ENCODE measurements around the gene MGAT4D. TPM values are rescaled to one million over a fixed set of nuclear protein-coding genes. Genes with fewer than 3 reads are reported as not detected.
A peak's percentile ranks its signal among the peaks of the same experiment; 100 is the strongest.
"Not testable (repeated sequence)": the region's sequence is repeated elsewhere in the genome, so short reads cannot be mapped to it uniquely, and the experiment has no call there.

MGAT4D gene
- total RNA-seq, 1 donor from 2014 or later, result not detected

GRCh38 chr4:140448162-140448561, 49.9 kb downstream of the MGAT4D start:
- no peaks in the 10 kb centered on the region for H3K4me1 ChIP-seq (ENCODE audit: control insufficient read depth in 3 of 3, insufficient read depth in 3 of 3, low read length in 3 of 3)
- no peaks in the 10 kb centered on the region for H3K36me3 ChIP-seq (ENCODE audit: control insufficient read depth in 3 of 3, insufficient read depth in 3 of 3, low read length in 3 of 3)
- no peaks in the 10 kb centered on the region for H3K27me3 ChIP-seq (ENCODE audit: control insufficient read depth in 3 of 3, insufficient read depth in 3 of 3, low read length in 3 of 3)
- H3K9ac ChIP-seq (ENCODE audit: low read depth in 1 of 3, low read length in 3 of 3), result no peak overlapping the region
- no peak overlapping the region for H3K27ac ChIP-seq (ENCODE audit: low read depth, low read length)
- H3K4me3 ChIP-seq (ENCODE audit: low read length in 3 of 3), result no peak overlapping the region
- H3K9me3 ChIP-seq (ENCODE audit: control insufficient read depth in 3 of 3, low read length in 3 of 3), result no peaks in the 10 kb centered on the region

GRCh38 chr4:140444347-140444746, 53.7 kb downstream of the MGAT4D start:
- H3K4me3 ChIP-seq (ENCODE audit: low read length in 3 of 3); H3K36me3 ChIP-seq (ENCODE audit: control insufficient read depth in 3 of 3, insufficient read depth in 3 of 3, low read length in 3 of 3); H3K9ac ChIP-seq (ENCODE audit: low read depth in 1 of 3, low read length in 3 of 3); H3K4me1 ChIP-seq (ENCODE audit: control insufficient read depth in 3 of 3, insufficient read depth in 3 of 3, low read length in 3 of 3); H3K27me3 ChIP-seq (ENCODE audit: control insufficient read depth in 3 of 3, insufficient read depth in 3 of 3, low read length in 3 of 3); H3K9me3 ChIP-seq (ENCODE audit: control insufficient read depth in 3 of 3, low read length in 3 of 3); H3K27ac ChIP-seq (ENCODE audit: low read depth, low read length): not testable (repeated sequence)

- no peak overlapping the region for H3K4me3 ChIP-seq (ENCODE audit: low read length in 3 of 3)
- no peaks in the 10 kb centered on the region for H3K27me3 ChIP-seq (ENCODE audit: control insufficient read depth in 3 of 3, insufficient read depth in 3 of 3, low read length in 3 of 3)
- no peak overlapping the region for H3K9ac ChIP-seq (ENCODE audit: low read depth in 1 of 3, low read length in 3 of 3)
- H3K27ac ChIP-seq (ENCODE audit: low read depth, low read length), result no peak overlapping the region
- H3K36me3 ChIP-seq (ENCODE audit: control insufficient read depth in 3 of 3, insufficient read depth in 3 of 3, low read length in 3 of 3), result no peaks in the 10 kb centered on the region
- no peaks in the 10 kb centered on the region for H3K4me1 ChIP-seq (ENCODE audit: control insufficient read depth in 3 of 3, insufficient read depth in 3 of 3, low read length in 3 of 3)
- no peaks in the 10 kb centered on the region for H3K9me3 ChIP-seq (ENCODE audit: control insufficient read depth in 3 of 3, low read length in 3 of 3)
Observed at GRCh38 chr4:140439644-140440142, 58.4 kb downstream of the MGAT4D start.

GRCh38 chr4:140427919-140428471, 70.1 kb downstream of the MGAT4D start:
- no peaks in the 10 kb centered on the region for H3K9me3 ChIP-seq (ENCODE audit: control insufficient read depth in 3 of 3, low read length in 3 of 3)
- H3K27me3 ChIP-seq (ENCODE audit: control insufficient read depth in 3 of 3, insufficient read depth in 3 of 3, low read length in 3 of 3), result peaks cover 0 to 15% (median 0%) of the 10 kb centered on the region in 3 donors
- peaks cover 3 to 11% (median 5%) of the 10 kb centered on the region in 3 donors for H3K4me1 ChIP-seq (ENCODE audit: control insufficient read depth in 3 of 3, insufficient read depth in 3 of 3, low read length in 3 of 3)
- no peaks in the 10 kb centered on the region for H3K36me3 ChIP-seq (ENCODE audit: control insufficient read depth in 3 of 3, insufficient read depth in 3 of 3, low read length in 3 of 3)
- peak overlapping the region; percentile 80 to 94 (median 87) for H3K4me3 ChIP-seq (ENCODE audit: low read length in 3 of 3)
- peak overlapping the region; percentile 43 to 77 (median 45) for H3K9ac ChIP-seq (ENCODE audit: low read depth in 1 of 3, low read length in 3 of 3)
- no peak overlapping the region for H3K27ac ChIP-seq (ENCODE audit: low read depth, low read length)

GRCh38 chr4:140427106-140427918, 70.8 kb downstream of the MGAT4D start, which contains the start of gene CLGN:
TSS of gene CLGN (minus strand) at chr4:140427648. CDS start at chr4:140413078, 14,570 bp downstream.
- H3K4me1 ChIP-seq (ENCODE audit: control insufficient read depth in 3 of 3, insufficient read depth in 3 of 3, low read length in 3 of 3), result peaks cover 3 to 11% (median 5%) of the 10 kb centered on the region in 3 donors
- no peak within 1 kb of the TSS for H3K27ac ChIP-seq (ENCODE audit: low read depth, low read length)
- no peaks in the 10 kb centered on the region for H3K9me3 ChIP-seq (ENCODE audit: control insufficient read depth in 3 of 3, low read length in 3 of 3)

GRCh38 chr4:140426610-140427105, 71.4 kb downstream of the MGAT4D start:
- Histone ChIP-seq H3K4me3 (ENCODE audit: low read length in 3 of 3) (peak overlapping the region; percentile 80 to 94 (median 87)), H3K9ac (ENCODE audit: low read depth in 1 of 3, low read length in 3 of 3) (peak overlapping the region; percentile 43 to 77 (median 61)), H3K9me3 (ENCODE audit: control insufficient read depth in 3 of 3, low read length in 3 of 3) (no peaks in the 10 kb centered on the region), H3K36me3 (ENCODE audit: control insufficient read depth in 3 of 3, insufficient read depth in 3 of 3, low read length in 3 of 3) (no peaks in the 10 kb centered on the region), H3K27ac (ENCODE audit: low read depth, low read length) (no peak overlapping the region), H3K4me1 (ENCODE audit: control insufficient read depth in 3 of 3, insufficient read depth in 3 of 3, low read length in 3 of 3) (peaks cover 3 to 11% (median 5%) of the 10 kb centered on the region in 3 donors), H3K27me3 (ENCODE audit: control insufficient read depth in 3 of 3, insufficient read depth in 3 of 3, low read length in 3 of 3) (peaks cover 0 to 15% (median 0%) of the 10 kb centered on the region in 3 donors)

More at GRCh38 chr4:140427106-140427918, 70.8 kb downstream of the MGAT4D start, which contains the start of gene CLGN:
- no peaks in the 10 kb centered on the region for H3K36me3 ChIP-seq (ENCODE audit: control insufficient read depth in 3 of 3, insufficient read depth in 3 of 3, low read length in 3 of 3)
- peaks cover 0 to 15% (median 0%) of the 10 kb centered on the region in 3 donors for H3K27me3 ChIP-seq (ENCODE audit: control insufficient read depth in 3 of 3, insufficient read depth in 3 of 3, low read length in 3 of 3)
- peak within 1 kb of the TSS; percentile 80 to 94 (median 87) for H3K4me3 ChIP-seq (ENCODE audit: low read length in 3 of 3)
- peak within 1 kb of the TSS; percentile 43 to 77 (median 61) for H3K9ac ChIP-seq (ENCODE audit: low read depth in 1 of 3, low read length in 3 of 3)

- H3K36me3 ChIP-seq (ENCODE audit: control insufficient read depth in 3 of 3, insufficient read depth in 3 of 3, low read length in 3 of 3), result no peaks in the 10 kb centered on the region
- no peak overlapping the region for H3K27ac ChIP-seq (ENCODE audit: low read depth, low read length)
- no peaks in the 10 kb centered on the region for H3K9me3 ChIP-seq (ENCODE audit: control insufficient read depth in 3 of 3, low read length in 3 of 3)
- no peak overlapping the region for H3K9ac ChIP-seq (ENCODE audit: low read depth in 1 of 3, low read length in 3 of 3)
- H3K27me3 ChIP-seq (ENCODE audit: control insufficient read depth in 3 of 3, insufficient read depth in 3 of 3, low read length in 3 of 3), result peaks cover 0 to 15% (median 0%) of the 10 kb centered on the region in 3 donors
- H3K4me3 ChIP-seq (ENCODE audit: low read length in 3 of 3), result no peak overlapping the region
- peaks cover 3 to 11% (median 5%) of the 10 kb centered on the region in 3 donors for H3K4me1 ChIP-seq (ENCODE audit: control insufficient read depth in 3 of 3, insufficient read depth in 3 of 3, low read length in 3 of 3)
Observed at GRCh38 chr4:140423106-140423505, 75.0 kb downstream of the MGAT4D start.

GRCh38 chr4:140413130-140413969, 84.7 kb downstream of the MGAT4D start:
- not testable (repeated sequence) for H3K4me1 ChIP-seq (ENCODE audit: control insufficient read depth in 3 of 3, insufficient read depth in 3 of 3, low read length in 3 of 3); H3K27ac ChIP-seq (ENCODE audit: low read depth, low read length); H3K9ac ChIP-seq (ENCODE audit: low read depth in 1 of 3, low read length in 3 of 3)

GRCh38 chr4:140408974-140409373, 89.1 kb downstream of the MGAT4D start:
- no peak overlapping the region for H3K4me3 ChIP-seq (ENCODE audit: low read length in 3 of 3)
- H3K9me3 ChIP-seq (ENCODE audit: control insufficient read depth in 3 of 3, low read length in 3 of 3), result no peaks in the 10 kb centered on the region
- no peak overlapping the region for H3K9ac ChIP-seq (ENCODE audit: low read depth in 1 of 3, low read length in 3 of 3)
- no peak overlapping the region for H3K27ac ChIP-seq (ENCODE audit: low read depth, low read length)
- H3K27me3 ChIP-seq (ENCODE audit: control insufficient read depth in 3 of 3, insufficient read depth in 3 of 3, low read length in 3 of 3), result no peaks in the 10 kb centered on the region
- H3K4me1 ChIP-seq (ENCODE audit: control insufficient read depth in 3 of 3, insufficient read depth in 3 of 3, low read length in 3 of 3), result no peaks in the 10 kb centered on the region
- H3K36me3 ChIP-seq (ENCODE audit: control insufficient read depth in 3 of 3, insufficient read depth in 3 of 3, low read length in 3 of 3), result no peaks in the 10 kb centered on the region

More at GRCh38 chr4:140413130-140413969, 84.7 kb downstream of the MGAT4D start:
- H3K9me3 ChIP-seq (ENCODE audit: control insufficient read depth in 3 of 3, low read length in 3 of 3); H3K27me3 ChIP-seq (ENCODE audit: control insufficient read depth in 3 of 3, insufficient read depth in 3 of 3, low read length in 3 of 3); H3K36me3 ChIP-seq (ENCODE audit: control insufficient read depth in 3 of 3, insufficient read depth in 3 of 3, low read length in 3 of 3); H3K4me3 ChIP-seq (ENCODE audit: low read length in 3 of 3): not testable (repeated sequence)

Data from skeletal muscle tissue (tissue), 4 donors.